Vagina (tissue), 2 donors: ENCODE measurements around the gene GPR31.

Source experiments
- CTCF ChIP-seq, 3 experiments: fragments of 450-650 bp in 2 of 3; fragments of 200-600 bp in 1 of 3; sonication (generic) in 1 of 3; IDR thresholded peaks; one replicate each; pipeline ENCODE4 v1.5.1; 2017 to 2019; ENCODE audit warnings: antibody characterized with exemption in 3 of 3, mild to moderate bottlenecking in 2 of 3, moderate library complexity in 2 of 3
- POLR2A ChIP-seq, 2 donors: fragments of 450-650 bp; IDR thresholded peaks; one replicate each; pipeline ENCODE4 v1.6.1; 2017; ENCODE audit warnings: antibody characterized with exemption in 2 of 2, mild to moderate bottlenecking in 2 of 2, moderate library complexity in 2 of 2
- POLR2AphosphoS5 ChIP-seq, 2 donors: sonication (generic); formaldehyde crosslinking; IDR thresholded peaks; one replicate each; pipeline ENCODE4 v1.9.0; 2017; ENCODE audit warnings: antibody characterized with exemption in 2 of 2, mild to moderate bottlenecking in 2 of 2, low read depth in 1 of 2; ENCODE audit not compliant: insufficient read depth in 1 of 2

GRCh38 chr6:167119670-167120582, 37.9 kb downstream of the GPR31 start:
- no peak for TF ChIP-seq POLR2A (IDR thresholded peaks at IDR 0.05)
- TF ChIP-seq CTCF (IDR thresholded peaks at IDR 0.05), result no peak
- TF ChIP-seq POLR2AphosphoS5 (IDR thresholded peaks at IDR 0.05; ENCODE audit: insufficient read depth in 1 of 2, low read depth in 1 of 2), result no peak
